GM18511 (cell line): ENCODE measurements around the gene CCNB1IP1.
"Not testable (repeated sequence)": the region's sequence is repeated elsewhere in the genome, so short reads cannot be mapped to it uniquely, and the experiment has no call there.

Experiments used
- ATAC-seq: cut with Tn5 transposase; IDR thresholded peaks from one replicate; pipeline ENCODE4 v1.9.1; 2021; ENCODE audit warnings: mild to moderate bottlenecking, moderate library complexity; ENCODE audit not compliant: unreplicated experiment

The CCNB1IP1 gene, protein sequence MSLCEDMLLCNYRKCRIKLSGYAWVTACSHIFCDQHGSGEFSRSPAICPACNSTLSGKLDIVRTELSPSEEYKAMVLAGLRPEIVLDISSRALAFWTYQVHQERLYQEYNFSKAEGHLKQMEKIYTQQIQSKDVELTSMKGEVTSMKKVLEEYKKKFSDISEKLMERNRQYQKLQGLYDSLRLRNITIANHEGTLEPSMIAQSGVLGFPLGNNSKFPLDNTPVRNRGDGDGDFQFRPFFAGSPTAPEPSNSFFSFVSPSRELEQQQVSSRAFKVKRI

GRCh38 chr14:20332788-20333493, at the start of gene CCNB1IP1:
CCNB1IP1 (minus strand) TSS chr14:20333279; CDS start chr14:20316523, 16,756 bp downstream.
- peak; percentile 99 for ATAC-seq

GRCh38 chr14:20382526-20382925, 49.4 kb upstream of the CCNB1IP1 start:
- no peak for ATAC-seq

DNA sequence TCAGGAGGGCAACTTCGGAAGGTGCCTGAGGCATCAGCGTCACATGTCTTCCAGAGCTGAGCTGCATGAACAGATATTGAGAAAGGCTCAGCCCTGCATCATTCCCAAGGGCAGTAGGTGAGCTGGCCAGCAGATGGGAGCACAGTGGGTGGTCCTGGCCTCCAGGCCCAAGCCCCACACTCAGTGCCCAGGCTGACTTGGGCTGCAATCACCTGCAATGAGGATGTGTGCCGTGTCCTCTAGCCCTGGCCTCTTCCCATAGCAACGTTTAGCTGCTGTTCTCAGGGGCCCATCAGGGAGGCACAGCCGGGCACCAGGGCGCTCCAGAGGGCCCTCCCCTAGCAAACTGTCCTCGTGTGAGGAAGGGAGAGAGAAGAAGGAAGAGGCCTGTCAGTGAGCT, 48.3 kb upstream of the CCNB1IP1 start:
- ATAC-seq = no peak

GRCh38 chr14:20380681-20381080, 47.6 kb upstream of the CCNB1IP1 start:
- no peak for ATAC-seq

DNA sequence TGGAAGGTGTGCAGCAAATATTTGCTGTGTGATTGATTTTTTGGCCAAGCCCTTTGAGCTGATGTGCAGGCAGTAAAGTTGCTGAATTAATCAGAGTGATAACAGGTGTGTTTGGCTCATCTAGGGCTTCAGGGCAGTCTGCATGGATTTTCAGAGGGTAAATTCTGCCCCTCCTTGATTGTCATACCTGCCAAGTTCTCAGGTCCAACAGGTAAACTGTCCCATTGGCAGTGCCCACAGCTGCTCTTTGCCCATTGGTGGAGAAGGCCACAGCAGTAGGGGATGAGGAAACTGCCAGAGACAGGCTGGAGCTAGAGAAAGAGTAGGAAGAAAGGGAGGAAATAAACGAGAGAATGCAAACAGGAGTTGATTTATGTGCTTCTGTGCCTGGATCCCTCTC, 46.7 kb upstream of the CCNB1IP1 start:
- no peak for ATAC-seq

DNA sequence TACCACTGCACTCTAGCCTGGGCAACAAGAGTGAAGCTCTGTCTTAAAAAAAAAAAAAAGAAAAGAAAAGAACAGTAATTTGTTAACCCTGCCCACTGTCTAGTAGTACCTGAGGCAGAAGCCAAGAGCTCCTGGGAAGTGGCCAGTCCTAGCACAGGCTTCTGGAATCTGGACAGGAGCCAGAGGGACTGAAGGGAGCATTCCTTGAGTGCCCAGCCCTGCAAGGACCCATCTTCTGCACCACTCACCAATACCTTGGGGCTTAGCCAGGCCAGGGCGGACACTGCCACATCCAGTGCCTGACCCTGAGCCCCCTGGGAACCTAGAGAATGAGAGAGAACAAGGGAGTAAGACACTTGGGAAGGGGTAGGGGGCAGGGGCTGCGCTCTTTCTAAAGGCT, 44.1 kb upstream of the CCNB1IP1 start:
- ATAC-seq = no peak

DNA sequence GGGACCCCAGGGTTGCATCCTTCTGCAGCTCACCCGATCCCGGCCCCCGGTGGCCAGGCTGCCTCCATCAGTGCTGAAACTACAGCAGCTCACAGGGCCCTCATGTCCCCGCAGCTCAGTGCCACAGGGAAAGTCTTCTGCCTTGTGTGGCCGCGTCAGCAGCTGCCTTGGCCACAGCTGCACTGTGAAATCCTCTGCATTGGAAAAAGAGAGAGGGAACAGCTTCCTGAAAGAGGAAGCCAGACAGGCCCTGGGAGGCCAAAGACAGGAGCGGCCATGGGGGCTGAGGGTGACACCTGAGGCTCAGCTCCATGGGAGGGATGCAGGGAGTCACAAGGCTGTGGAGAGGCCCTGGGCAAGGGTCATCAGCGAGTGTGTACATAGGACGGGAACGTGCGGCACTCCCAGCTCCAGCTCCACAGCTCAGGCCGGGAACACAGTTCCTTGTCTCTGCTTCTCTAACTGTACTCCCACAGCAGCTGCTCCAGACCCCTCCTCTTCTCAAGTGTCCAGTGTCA, 43.1 kb upstream of the CCNB1IP1 start:
- ATAC-seq = no peak

DNA sequence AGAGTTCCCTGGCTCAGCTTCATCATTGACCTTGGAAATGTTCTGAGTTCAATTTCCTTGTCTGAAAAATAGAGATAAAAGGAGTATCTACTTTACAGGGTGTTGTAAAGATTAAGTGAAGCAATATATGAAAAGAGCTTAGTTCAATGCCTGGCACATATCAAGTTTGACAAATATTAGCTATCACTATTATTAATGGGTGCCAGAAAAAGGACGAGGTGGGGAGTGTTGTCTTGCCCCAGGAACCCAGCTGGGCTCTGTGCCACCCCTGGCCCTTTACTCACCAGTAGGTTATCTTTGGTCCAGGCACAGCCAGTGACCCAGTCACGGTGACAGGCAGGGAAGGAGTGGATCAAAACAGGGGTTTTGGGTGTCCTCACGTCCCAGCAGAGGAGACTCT, 42.4 kb upstream of the CCNB1IP1 start:
- ATAC-seq = no peak

- ATAC-seq = no peak
These were observed 39.7 kb upstream of the CCNB1IP1 start for GRCh38 chr14:20372796-20373195.

GRCh38 chr14:20365928-20366327, 32.8 kb upstream of the CCNB1IP1 start:
- ATAC-seq = no peak

DNA sequence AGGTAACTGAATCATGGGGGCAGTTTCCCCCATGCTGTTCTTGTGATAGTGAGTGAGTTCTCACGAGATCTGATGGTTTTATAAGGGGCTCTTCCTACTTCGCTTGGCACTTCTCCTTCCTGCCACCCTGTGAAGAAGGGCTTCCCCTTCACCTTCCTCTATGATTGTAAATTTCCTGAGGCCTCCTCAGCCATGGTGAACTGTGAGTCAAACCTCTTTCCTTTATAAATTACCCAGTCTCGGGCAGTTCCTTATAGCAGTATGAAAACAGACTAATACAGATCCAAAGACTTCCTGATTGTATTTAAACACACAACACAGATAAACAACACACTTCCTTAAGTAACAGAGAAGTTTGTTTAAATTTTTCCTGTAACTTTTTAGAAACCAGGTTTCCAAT, 25.4 kb upstream of the CCNB1IP1 start:
- ATAC-seq = not testable (repeated sequence)

GRCh38 chr14:20356422-20356821, 23.3 kb upstream of the CCNB1IP1 start:
- no peak for ATAC-seq

GRCh38 chr14:20350860-20351259, 17.8 kb upstream of the CCNB1IP1 start:
- no peak for ATAC-seq

- no peak for ATAC-seq
These were observed 17.2 kb upstream of the CCNB1IP1 start for GRCh38 chr14:20350282-20350681.

DNA sequence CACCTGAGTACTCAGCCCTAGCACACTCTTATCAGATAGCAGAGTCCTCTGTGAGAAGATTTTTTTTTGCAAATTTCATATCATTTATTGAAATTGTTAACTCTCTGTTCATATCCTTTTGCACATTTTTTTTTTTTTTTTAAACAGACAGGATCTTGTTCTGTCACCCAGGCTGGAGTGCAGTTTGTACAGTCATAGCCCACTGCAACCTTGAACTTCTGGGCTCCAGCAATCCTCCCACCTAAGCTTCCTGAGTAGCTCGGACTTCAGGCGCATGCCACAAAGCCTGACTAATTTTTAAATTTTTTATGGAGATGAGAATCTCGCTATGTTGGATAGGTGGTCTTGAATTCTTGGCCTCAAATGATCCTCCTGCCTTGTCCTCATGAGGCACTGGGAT, 14.7 kb upstream of the CCNB1IP1 start:
- ATAC-seq = no peak

- ATAC-seq = no peak
These were observed 13.6 kb upstream of the CCNB1IP1 start for GRCh38 chr14:20346713-20347112.

- no peak for ATAC-seq
These were observed 12.3 kb upstream of the CCNB1IP1 start for GRCh38 chr14:20345366-20345765.

GRCh38 chr14:20343862-20344220, 10.8 kb upstream of the CCNB1IP1 start:
- no peak for ATAC-seq

- peak; percentile 92 for ATAC-seq
These were observed 10.2 kb upstream of the CCNB1IP1 start, which contains the start of gene PARP2 for GRCh38 chr14:20343092-20343861. PARP2 (plus strand) TSS chr14:20343635; CDS start chr14:20343642, 7 bp downstream.

- no peak for ATAC-seq
These were observed 8.6 kb upstream of the CCNB1IP1 start for GRCh38 chr14:20341646-20342045.

DNA sequence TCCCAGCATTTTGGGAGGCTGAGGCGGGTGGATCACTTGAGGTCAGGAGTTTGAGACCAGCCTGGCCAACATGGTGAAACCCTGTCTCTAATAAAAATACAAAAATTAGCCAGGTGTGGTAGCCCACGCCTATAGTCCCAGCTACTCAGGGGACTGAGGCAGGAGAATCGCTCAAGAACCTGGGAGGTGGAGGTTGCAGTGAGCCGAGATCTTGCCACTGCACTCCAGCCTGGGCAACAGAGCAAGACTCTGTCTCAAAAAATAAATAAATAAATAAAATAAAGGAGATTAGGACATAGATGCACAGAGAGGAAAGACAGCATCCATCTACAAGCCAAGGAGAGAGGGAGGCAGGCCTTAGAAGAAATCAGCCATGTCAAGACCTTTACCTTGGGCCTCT, 8.0 kb upstream of the CCNB1IP1 start:
- not testable (repeated sequence) for ATAC-seq
